T-helper 2 cell (primary cell): ENCODE data around the gene TSPAN1.

ENCODE experiments used
- DNase-seq, 5 experiments: peaks; one replicate each; pipeline versions ENCODE4 v3.0.0 to v3.0.0-alpha.2; 2012 to 2022
- total RNA-seq, 2 donors: gene quantifications; one replicate each; lab custom pipeline; 2026; lab: John Stamatoyannopoulos, UW

The TSPAN1 gene, protein sequence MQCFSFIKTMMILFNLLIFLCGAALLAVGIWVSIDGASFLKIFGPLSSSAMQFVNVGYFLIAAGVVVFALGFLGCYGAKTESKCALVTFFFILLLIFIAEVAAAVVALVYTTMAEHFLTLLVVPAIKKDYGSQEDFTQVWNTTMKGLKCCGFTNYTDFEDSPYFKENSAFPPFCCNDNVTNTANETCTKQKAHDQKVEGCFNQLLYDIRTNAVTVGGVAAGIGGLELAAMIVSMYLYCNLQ
- 0 reads per million in 2 donors for total RNA-seq

DNA sequence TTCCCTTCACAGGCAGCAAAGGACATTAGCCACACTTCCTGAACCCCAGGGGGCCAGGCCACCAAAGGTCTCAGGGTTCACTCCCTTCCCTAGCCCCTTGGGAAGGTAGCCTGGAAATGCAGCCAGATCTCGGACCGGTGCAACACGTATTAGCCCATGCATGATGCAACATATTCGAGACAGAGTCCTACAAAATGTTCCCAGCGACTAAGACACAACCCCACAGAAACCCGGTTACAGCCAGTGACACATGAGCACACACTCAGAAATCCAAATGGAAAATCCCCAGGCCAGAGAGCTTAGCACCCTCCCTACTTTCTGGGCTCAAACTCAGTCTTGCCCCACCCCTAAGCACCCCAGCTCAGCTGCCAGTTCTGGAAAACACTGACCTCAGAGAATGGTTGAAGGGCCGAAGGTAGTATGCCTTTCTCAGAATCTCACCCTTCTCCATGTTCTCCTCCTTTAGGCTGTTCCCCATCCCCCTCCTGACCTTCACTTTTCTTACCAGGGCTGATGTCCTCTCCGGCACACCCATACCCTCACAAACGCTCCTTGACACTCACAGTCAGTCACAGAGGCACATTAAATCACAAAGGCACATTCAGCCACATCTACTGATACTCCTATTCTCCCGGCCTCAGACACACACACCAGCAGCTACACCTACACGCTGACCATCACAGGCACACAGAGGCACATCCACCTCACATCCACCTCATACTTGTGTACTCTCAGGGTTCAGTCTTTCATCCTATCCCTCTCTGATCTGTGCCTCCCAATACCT, at the start of gene TSPAN1:
Gene TSPAN1 (plus strand): TSS at position 640 of the 784 bp plus-strand sequence. CDS start 6,021 bp downstream, outside the sequence.
- DNase-seq: no peak

DNA sequence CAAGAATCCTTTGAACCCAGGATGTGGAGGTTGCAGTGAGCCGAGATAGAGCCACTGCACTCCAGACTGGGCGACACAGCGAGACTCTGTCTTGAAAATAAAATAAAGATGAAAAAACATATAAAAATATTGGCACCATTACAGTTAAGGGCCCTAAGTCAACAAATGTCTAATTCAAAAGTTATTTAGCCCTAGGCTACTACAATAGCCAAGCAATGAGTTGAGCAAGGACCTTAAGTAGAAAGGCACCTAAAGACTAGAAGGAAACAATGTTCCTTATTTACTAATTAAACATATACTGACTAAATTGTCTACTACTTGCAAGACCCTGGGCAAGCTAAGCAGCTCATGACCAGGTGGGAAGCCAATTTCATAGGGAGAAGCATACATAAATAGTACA, 46.5 kb upstream of the TSPAN1 start:
- DNase-seq: no peak

DNA sequence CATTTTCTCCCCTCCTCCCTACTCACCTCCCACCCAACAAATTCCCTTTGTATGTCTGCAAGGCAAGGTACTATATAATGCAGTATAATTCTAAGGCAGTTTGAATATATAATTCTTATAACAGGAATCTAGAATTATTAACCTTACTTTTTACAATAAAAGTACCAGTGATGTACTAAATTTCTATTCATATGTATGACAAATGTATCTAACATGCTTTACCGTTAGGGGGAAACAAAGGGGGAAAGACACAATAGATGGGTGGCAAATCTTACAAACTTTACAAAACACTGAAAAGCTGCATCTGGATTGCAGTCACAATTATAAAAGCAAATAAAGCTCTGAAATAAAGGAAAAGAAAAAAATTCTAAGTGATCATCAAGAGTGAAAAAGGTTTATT, 44.8 kb upstream of the TSPAN1 start:
- no peak for DNase-seq

DNA sequence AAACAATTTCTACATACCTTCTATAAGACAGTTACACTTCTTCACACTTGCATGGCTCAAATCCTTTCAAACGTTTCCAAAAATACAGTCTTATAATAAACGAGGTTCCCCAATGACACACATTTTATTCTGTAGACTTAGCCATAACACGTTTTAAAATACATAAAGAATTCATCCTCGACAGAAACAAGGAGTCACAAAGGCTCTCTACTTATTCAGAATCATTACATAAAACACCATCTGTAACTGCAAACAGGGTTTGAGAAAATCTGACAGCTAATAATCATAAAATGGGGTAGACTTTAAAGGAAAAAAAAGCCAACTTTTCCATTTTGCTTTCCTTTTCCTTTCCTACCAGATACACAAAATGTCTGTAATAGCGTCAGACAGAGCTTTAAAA, 44.3 kb upstream of the TSPAN1 start:
- no peak for DNase-seq

GRCh38 chr1:46131093-46131492, 43.8 kb upstream of the TSPAN1 start:
- DNase-seq: no peak

DNA sequence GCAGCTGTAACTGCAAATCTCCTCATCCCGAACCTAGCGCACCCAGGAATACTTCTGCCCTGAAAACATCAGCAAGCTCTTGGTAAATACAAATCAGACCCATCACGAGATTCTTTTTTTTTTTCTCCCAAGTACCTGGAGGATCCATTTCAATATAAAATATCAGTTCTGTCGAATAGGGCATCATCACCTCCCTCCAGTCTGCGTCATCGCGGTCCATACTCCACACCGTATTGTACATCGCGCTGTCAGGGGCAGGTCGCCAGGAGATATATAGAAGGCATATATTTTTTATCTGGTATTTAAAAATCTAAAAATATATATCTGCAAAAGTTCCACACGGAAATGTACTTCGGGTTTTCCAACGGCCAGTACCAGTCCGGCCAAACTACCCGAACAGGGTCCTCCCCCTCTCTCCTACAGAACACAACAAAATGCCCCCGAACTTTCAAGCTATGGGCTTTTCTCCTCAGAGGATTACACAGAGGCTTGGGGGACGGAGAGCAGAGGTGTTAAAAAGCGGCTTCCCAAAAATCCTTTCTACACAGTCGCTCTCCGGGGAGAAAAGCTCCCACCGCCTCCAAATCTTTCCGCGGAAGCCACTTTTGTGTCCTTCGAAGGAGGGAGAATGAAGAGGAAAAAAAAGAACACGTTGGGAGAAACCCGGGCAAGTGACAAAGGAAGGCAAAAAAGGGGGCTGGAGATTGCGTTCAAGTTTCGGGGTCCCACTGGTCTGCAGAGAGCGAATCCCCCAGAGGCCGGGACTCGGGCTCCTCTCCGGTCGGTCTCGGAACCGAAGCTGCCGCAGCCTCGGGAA, 43.0 kb upstream of the TSPAN1 start:
- peak in 4 of 5 experiments; percentile 7 to 52 (median 14) for DNase-seq

GRCh38 chr1:46132529-46133180, 42.2 kb upstream of the TSPAN1 start, which contains the start of gene PIK3R3:
Gene PIK3R3 (minus strand): TSS chr1:46132629. CDS start chr1:46131952, 677 bp downstream.
- peak; percentile 56 to 98 (median 86) for DNase-seq

DNA sequence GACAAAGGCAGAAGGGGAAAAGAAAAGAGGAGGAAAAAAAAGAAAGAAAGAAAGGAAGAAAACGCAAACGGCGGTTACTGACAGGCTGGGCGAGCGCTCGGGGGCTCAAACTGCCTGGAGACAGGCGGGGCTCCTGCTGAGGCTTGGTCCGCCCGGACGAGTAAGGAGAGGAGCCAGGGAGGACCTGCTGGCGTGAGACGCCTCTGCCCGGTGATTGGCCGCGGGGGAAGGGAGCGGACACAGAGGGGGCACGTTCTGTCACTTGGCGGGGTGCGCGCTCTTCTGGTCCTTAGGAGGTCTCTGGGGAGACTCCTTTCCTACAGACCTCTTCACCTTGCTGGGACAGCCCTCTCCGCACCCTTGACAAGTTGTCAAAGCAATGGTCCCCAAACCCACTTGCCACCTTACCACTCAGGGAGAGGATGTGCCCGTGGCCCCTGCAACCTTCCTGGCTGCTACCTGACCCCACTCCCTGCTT, 41.7 kb upstream of the TSPAN1 start:
- DNase-seq: peak in 1 of 5 experiments; percentile 24

DNA sequence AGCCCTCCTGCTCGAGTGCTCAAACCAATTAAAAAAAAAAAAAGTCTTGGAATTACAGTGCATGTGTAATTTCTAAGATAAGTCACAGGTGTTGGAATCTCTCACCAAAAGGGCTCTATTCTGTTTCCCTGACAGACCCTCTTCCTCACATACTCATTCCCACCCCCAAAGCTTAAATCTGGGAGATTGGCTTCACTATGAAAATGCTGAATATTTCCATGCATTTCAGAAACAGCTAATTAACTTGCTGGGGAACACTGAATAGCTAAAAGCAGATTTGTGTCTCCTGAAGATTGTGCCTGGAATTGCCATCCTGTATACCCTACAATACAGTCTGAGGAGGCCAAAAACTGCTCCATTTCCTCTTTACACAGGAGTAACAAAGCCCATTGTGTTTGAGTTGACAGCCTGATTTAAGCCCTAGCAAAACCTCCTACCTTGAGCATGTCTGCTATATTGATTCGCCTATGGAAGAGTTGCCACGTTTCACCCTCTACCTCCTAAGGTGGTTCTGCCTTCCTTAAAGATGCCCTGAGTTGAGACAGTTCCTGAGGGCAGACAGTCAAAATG, 41.0 kb upstream of the TSPAN1 start:
- no peak for DNase-seq

DNA sequence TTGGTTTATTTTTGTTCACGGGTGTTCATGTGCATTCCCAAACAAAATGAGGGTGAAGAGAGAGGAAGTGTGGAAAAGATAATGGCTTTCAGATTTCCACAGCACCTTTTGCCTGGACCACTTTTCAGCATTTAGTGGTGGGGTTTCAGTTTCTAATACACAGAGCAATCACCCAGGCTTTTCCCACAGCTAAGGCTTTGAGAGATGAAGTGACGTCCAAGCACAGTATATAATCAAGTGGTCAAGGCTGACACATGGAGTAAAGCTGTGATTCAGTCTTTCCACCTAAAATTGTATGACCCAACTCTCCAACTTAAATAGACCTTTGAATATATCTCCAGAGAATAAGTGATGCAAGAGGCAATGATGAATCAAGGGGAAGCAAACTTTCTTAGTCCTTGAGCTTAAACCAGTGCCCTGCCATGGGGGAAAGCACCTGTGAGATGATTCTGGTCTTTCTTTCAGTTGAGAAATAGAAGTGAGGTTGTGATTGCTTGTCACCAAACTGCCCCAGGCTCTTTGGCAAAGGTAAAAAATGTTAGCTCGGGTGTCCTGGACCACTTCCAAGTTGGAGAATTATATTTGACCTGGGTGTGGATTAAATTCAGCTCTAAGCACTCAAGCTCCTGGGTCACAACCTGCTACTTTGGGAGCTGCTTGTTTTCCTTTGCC, 40.1 kb upstream of the TSPAN1 start:
- no peak for DNase-seq

- DNase-seq: no peak
Measured at GRCh38 chr1:46136711-46137110, 38.2 kb upstream of the TSPAN1 start.

DNA sequence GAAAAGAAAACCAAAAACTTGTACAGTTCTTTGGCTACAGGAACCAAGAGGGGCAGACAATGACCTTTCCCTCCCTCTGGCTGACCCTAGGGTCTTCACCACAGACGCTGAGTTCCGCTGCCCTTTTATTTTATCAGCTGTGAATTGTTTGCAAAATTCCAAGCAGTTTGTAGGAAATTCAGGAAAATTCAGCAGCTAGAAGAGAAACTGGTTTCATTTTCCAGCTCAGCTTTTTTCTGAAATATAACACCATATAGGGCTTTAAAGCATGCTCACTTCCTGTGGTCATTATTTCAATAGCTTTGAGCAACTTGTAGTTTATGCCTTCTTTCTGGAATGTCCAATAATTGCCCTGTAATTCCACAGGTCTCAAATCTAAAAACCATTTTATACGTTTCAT, 37.0 kb upstream of the TSPAN1 start:
- no peak for DNase-seq

- no peak for DNase-seq
Measured at GRCh38 chr1:46148318-46148717, 26.6 kb upstream of the TSPAN1 start.

GRCh38 chr1:46150085-46150484, 24.8 kb upstream of the TSPAN1 start:
- no peak for DNase-seq

DNA sequence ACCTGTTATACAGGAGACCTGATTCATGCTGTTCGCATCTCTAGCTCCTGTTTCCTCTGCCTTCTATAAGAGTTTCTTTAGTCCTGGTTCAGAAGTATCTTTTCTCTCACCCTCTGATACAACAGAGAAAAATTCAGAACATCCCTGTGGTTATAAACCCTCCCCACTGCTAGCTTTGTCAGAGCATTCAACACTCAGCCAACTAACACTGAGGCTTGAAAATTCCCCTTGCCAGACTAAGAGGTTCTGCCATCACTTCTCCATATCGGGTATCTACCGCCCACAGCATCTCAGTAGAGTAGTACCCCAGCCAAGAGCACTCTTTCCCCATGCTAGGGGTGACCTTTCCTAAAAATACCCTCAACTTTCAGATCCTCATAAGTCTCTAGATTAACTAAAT, 22.9 kb upstream of the TSPAN1 start:
- no peak for DNase-seq

GRCh38 chr1:46153228-46153627, 21.7 kb upstream of the TSPAN1 start:
- no peak for DNase-seq

- DNase-seq: no peak
Measured at GRCh38 chr1:46153732-46154131, 21.2 kb upstream of the TSPAN1 start.

- DNase-seq: no peak
Measured at GRCh38 chr1:46157916-46158311, 17.0 kb upstream of the TSPAN1 start.

- no peak for DNase-seq
Measured at GRCh38 chr1:46158312-46159281, 16.3 kb upstream of the TSPAN1 start.

GRCh38 chr1:46159516-46159915, 15.4 kb upstream of the TSPAN1 start:
- no peak for DNase-seq
